Neuronal stem cell (in vitro differentiated cells): ENCODE measurements around the gene C19orf73. TPM values are rescaled to one million over a fixed set of nuclear protein-coding genes. Genes with fewer than 3 reads are reported as not detected.

Source experiments
- small RNA-seq: library from polyadenylated mRNA; stranded (forward); fragments of <200 nt; extraction: miRNeasy Mini kit (QIAGEN cat#:217004); gene quantifications from one replicate; pipeline ENCODE3, GENCODE V24; 2013; ENCODE audit not compliant: insufficient read depth

Gene C19orf73

Small RNAs within 50 kb of the gene (small RNA-seq; reads per million reads assigned to genes)
- gene RN7SL708P = not detected
